HG03575 (cell line): ENCODE measurements around the gene TMEM184A.

Experiments used
- ATAC-seq: cut with Tn5 transposase; IDR thresholded peaks from one replicate; pipeline ENCODE4 v1.9.1; 2021; ENCODE audit not compliant: unreplicated experiment, insufficient number of reproducible peaks, low FRiP score; ENCODE audit errors: extremely low read depth

The TMEM184A gene

DNA sequence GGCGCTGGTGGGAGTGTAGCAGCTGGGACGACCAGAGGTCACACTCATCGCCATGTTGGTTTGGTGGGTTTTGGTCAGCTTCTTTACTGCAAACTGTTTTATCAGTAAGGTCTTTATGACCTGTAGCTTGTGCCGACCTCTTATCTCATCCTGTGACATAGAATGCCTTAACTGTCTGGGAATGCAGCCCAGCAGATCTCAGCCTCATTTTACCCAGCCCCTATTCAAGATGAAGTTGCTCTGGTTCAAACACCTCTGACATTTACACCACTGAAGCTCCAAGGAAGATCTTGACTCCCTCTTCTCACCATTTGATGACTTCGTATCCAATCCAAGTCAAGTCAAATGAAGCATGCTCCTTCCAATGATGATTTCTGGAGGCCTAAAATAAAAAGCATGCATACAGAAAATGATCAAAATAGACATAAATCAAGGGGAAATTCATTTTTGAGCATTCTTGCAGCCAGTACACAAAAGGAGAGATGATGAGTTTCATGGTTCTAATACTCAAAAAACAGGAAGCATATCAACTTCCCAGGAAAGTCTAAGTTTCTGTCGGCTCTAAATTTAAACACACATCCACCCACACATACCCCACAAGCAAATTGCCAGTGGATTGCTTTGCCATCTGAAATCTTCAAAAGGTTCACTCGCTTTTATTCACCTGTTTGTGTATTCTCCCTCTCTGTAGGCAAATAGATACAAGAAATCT lies 16.3 kb upstream of the TMEM184A start:
- ATAC-seq = no peak

- ATAC-seq = no peak
These were observed 14.0 kb upstream of the TMEM184A start, which contains the start of gene PSMG3 for GRCh38 chr7:1569833-1570632. PSMG3 (minus strand) TSS chr7:1570032; CDS start chr7:1569339, 693 bp downstream.

- no peak for ATAC-seq
These were observed 13.4 kb upstream of the TMEM184A start for GRCh38 chr7:1569440-1569832.

DNA sequence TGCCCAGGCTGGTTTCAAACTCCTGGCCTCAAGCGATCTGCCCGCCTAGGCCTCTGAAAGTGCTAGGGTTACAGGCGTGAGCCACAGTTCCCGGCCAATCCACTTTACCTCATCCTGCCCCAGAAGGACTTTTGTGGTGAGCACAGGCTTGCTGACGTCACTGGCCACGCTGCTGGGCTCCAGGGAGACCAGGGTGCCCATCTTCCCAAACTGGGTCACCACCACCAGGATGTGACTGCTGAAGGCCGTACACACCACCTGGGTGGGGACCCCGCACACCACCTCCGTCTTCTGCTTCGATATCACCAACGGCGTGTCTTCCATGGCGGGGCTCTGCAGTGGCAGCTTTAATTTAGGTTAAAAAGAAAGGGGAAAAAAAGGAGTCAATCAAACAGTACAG lies 13.0 kb upstream of the TMEM184A start:
- ATAC-seq = no peak

GRCh38 chr7:1567896-1568510 lies 12.0 kb upstream of the TMEM184A start:
- no peak for ATAC-seq

GRCh38 chr7:1567049-1567771 lies 11.2 kb upstream of the TMEM184A start:
- ATAC-seq = no peak

DNA sequence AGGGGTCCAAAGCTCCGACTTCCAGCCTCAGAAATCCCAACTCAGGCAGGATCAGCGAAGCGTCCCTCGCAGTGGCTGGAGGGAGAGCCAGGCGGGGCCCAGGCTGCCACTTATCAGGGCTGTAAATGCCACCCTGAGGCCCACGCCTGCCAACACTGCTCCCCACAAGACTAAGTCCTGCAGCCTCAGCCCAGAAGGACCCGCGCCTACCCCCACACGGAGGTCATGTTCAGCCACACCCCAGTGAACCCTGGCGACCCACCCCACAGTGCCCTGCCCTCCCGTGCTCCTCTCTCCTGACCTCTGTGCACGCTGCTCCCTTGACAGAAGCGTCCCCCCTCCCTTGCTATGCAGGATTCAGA lies 10.7 kb upstream of the TMEM184A start:
- ATAC-seq = no peak

DNA sequence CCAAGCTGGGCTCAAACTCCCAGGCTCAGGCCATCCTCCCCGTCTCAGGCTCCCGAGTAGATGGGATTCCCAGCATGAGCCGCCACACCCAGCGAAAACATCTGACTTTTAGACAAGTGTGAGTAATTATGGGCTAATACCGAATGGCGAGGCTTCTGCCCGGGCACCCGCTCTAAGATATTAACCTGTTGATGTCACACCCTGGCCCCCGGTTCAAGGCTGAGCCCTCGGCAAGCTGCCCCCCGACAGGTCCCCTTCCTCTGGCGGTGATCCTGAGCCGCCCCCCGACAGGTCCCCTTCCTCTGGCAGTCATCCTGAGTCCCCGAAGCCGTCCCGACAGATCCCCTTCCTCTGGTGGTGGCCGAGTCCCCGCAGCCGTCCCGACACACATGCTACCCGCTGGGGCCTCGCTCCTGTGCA lies 8.6 kb upstream of the TMEM184A start:
- ATAC-seq = no peak

GRCh38 chr7:1563981-1564602 lies 8.1 kb upstream of the TMEM184A start:
- no peak for ATAC-seq

- ATAC-seq = no peak
These were observed 6.6 kb upstream of the TMEM184A start for GRCh38 chr7:1562597-1563051.

- ATAC-seq = no peak
These were observed 6.1 kb upstream of the TMEM184A start for GRCh38 chr7:1562116-1562515.

DNA sequence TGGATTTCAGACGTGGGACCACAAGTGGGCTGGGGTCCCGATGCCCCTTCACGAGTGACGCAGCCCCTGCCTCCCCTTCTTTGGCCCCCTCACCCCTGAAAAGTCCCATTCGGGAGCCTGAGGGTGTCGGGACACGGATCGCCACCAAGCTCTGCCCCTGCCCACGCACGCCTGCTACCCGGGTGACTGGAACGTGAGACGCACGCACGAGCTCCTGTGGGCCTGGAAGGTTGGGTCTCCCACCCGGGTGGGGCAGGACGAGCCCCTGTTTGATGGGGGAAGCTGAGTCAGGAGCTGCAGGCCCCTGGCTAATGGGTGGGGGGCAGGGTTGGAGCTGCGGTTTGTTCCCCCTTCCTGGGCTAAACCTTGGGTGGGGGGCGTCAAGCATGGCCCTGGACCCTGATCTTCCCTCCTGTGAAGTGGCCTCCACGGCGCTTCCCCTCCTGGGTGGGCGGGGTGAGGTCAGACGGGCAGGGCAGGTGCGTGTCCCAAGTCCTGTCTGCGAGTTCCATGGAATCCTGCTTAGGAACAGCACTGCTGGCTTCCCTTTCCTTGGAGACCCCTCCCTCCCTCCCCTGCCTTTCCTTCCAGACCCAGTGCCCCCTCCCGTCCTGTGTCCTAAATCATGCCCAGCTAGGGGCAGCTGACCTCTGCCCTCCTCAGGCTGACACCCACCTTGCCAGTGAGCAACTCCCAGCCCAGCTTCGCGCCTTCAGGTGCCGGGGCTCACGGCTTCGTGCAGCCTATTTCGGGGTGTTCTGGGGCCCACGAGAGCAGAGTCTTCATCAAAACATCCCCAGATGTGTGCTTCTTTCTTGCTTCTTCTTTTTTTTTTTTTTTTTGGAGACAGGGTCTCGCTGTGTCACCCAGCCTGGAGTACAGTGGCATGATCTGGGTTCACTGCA lies 5.3 kb upstream of the TMEM184A start:
- ATAC-seq = no peak

GRCh38 chr7:1560620-1561031 lies 4.6 kb upstream of the TMEM184A start:
- no peak for ATAC-seq

DNA sequence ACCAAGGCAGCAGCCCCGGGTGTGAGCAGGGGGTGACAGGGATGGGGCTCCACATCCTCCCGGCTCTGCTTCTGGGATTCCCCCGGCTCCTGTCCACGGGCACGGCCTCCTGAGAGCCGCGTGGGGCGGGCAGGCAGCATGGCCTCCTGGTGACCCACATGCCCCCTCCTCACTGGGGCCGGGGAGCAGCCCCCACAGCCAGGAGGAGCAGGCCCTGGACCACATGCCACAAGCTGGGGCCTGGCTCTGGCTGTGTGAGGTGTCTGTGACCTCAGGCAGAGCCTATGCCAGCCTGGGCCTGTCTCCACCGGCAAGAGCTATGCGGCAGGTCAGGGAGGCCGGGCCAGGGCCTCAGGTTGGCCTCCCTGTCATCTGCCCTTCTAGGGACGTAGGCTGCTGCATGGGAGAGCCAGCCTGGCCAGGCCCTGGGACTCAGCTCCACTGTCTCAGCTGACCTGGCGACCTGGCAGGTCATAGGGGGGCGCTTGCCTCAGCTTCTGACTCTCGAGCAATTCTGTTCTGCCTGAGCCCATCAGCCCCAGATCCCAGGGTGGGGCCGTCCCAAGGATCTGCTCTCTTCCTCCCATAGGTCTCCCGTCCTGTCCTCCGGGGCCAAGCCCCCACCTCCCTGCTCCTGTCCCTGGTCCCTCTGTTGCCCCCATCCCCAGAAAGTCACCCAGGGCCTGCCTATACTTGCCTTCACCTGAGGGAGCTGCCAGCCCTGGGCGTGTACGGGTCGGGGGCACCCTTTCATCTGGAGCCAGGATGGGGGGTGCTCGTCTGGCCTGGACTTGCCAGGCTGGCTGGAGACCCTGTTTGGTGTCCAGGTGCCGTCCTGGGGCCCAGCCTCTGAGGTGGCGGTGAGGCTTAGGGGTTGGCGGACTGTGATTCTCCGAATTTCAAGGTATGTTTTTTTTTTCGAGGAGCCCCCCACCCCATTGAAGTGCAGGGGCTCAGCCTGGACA lies 3.9 kb upstream of the TMEM184A start:
- ATAC-seq = no peak

- ATAC-seq = no peak
These were observed 3.0 kb upstream of the TMEM184A start for GRCh38 chr7:1558841-1559625.

GRCh38 chr7:1558181-1558811 lies 2.3 kb upstream of the TMEM184A start:
- ATAC-seq = no peak
